Activated CD8-positive, alpha-beta memory T cell treated with anti-CD3 and anti-CD28 coated beads for 24 hours (primary cell): ENCODE data around the gene HIVEP3.

ENCODE experiments used
- DNase-seq: peaks from one replicate; pipeline ENCODE4 v3.0.0-alpha.2; 2020

Gene HIVEP3

DNA sequence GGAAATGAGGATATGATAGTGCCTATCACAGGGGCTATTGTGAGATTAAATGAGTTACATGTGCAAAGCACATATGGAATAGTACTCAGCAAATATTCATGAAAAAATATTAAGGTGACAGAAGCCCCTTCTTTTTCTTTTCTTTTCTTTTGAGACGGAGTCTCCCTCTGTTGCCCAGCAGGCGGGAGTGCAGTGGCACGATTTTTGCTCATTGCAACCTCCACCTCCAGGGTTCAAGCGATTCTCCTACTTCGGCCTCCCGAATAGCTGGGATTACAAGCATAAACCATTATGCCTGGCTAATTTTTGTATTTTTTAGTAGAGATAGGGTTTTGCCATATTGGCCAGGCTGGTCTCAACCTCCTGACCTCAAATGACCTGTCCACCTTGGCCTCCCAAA is 139.4 kb downstream of the HIVEP3 start:
- DNase-seq: no peak

DNA sequence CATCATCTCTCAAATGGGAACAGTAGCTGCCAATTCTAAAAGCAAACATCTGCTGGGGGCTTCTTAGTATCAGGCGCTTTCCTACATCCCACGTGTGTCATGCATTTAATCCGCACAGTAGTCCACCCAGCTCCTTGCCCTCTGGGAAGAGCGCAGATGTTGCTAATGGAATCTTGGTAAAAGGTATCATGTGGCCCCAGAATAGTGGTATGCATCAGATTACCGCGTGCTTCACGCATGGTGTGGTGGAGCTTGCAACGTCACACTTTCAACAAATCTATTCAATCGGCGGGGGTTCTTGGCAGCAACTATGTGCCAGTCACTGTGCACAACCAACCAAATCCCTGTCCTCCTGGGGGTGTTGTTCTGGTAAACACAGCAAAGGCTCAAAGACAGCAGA is 141.0 kb downstream of the HIVEP3 start:
- no peak for DNase-seq

DNA sequence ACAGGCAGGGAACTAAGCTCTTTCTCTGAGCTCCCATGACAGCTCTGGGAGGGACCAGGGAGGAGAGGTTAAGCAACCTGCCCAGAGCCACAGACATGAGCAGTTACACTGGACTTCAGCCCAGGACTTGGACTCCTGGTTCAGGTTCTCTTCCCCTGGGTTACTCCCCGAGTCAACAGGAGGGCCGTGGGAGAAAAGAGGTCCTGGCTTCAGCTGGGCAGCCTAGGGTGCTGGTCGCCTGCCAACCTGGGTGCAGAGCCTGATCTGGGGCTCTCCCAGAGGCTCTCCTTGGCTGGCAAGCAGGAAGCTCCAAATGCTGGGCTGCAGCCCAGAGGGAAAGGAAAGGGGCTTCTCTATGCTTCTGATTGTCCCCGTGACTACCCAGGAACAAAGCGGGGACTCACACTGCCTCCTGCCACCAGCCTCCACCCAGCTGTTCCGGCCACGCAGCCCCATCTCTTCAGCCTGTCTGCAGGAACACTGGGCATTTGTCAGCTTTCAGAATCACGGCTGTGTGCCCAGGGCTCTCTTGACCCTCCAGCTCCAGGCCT is 141.8 kb downstream of the HIVEP3 start:
- DNase-seq: no peak

DNA sequence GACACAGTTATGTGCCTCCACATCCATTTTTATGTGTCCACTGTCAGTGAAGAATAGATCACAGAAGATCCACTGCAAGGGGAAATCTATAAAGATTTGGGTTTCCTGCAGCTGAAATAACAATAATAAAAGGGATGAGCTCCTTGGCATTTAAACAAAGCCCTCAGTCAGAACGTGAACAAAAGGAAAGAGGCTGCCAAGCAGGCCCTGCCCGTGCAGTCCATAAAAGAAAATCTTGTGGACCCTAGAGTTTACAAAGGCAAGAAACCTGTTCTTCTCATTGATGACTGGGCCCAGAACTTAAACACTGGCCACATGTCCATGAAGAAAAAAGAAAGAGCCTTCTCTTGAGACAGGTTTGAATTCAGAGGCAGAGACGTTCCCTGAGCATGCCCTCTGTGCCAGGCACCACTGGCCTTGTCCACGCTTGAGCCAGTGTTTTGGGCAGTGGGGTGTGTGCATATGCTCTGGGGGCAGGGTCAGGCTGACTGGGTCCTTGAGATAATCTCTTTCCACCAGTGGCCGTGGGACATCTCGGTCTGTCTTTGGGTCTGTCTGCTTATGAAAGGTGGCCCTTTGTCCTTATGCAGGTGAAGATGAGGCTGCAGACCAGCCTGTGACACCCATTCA is 142.7 kb downstream of the HIVEP3 start:
- no peak for DNase-seq

DNA sequence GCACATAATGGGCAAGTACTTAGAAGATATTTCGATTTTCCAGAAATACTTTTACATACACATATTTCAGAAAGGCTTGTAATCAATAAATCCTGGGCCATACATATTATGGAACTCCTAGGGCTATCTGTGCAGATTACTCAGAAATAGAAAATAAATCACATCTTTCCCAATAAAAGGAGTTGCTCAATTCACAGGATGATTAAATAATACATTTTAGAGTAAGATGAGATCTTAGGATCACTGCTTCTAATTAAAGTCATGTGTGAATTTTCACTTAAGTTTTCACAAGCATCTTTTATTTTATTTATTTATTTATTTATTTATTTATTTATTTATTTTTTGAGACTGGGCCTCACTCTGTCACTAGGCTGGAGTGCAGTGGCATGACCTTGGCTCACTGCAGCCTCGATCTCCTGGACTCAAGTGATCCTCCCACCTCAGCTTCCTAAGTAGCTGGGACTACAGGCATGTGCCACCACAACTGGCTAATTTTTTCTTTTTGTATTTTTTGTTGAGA is 144.2 kb downstream of the HIVEP3 start:
- no peak for DNase-seq

DNA sequence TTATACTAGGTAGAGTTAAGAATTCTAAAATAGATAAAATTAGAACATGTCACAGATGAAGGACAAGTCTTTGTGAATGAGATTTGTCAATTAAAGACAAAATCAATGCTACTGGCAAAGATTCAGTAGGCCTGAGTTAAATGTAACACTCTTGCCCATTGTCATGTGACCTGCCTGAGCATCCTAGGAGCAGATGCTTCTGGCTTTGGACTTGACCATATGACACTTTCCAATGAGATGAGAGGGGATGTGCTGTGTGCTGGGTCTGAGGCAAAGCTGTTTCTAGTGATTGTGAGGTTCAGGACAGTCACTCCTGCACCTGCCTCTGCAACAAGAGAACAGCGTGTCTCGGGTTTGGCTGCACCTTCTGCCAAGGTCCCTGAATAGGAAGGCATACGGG is 144.9 kb downstream of the HIVEP3 start:
- no peak for DNase-seq

DNA sequence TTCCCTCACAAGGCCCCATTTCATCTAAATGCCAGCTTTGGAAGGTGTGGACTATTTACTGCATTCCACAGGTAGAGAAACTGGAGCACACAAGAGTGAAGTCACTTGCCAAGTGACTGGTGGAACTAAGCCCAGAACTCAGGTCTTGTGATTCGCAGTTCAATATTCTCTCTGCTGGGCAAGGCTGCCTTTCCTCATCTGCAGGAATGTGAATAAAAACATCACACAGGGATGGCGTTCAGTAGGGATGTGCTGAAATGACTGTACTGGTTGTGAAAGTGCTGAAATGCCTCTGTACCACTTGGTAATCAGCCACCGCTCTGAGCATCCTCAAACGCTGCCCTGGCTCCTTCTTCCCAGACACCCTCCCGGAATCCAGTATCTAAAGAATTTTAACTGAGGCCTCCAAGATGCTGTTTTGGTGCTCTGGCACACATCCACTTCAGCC is 145.6 kb downstream of the HIVEP3 start:
- DNase-seq: no peak

DNA sequence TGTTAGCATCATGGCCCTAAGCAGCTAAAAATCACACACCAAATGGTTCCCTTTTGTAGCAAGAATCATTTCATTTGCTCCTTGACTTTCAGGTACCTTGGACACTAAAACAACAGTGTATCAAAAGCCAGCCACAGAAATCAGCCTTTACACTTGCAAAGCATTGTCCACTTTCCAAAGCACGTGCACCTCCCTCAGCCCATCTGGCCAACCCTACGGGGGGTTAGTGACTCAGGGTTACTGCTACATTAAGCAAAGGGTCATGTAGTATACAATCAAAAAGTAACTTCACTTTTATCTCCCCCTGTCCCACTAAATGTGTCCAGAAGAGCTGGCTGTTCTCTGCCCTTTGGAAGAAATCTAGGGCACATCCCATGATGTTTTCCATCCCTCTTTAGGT is 149.7 kb downstream of the HIVEP3 start:
- no peak for DNase-seq

DNA sequence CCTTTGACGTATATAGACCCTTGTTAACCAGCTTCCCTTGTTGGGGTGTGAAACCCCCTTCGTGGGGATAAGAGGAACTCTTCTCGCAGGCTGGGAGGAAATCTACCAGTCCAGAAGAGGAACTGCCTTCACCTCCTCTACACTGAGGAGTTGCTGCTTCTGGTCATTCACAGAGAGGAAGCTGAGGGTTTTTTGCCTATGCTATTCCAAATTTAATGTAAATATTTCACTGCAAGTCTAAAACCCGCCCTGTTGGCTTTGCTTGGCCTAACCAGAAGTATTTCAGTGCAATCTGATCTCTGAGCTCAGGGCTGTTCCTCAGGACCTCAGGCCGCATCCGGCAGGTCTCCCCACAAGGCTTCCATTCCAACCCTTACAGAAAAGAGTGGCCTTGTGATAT is 150.1 kb downstream of the HIVEP3 start:
- DNase-seq: no peak

DNA sequence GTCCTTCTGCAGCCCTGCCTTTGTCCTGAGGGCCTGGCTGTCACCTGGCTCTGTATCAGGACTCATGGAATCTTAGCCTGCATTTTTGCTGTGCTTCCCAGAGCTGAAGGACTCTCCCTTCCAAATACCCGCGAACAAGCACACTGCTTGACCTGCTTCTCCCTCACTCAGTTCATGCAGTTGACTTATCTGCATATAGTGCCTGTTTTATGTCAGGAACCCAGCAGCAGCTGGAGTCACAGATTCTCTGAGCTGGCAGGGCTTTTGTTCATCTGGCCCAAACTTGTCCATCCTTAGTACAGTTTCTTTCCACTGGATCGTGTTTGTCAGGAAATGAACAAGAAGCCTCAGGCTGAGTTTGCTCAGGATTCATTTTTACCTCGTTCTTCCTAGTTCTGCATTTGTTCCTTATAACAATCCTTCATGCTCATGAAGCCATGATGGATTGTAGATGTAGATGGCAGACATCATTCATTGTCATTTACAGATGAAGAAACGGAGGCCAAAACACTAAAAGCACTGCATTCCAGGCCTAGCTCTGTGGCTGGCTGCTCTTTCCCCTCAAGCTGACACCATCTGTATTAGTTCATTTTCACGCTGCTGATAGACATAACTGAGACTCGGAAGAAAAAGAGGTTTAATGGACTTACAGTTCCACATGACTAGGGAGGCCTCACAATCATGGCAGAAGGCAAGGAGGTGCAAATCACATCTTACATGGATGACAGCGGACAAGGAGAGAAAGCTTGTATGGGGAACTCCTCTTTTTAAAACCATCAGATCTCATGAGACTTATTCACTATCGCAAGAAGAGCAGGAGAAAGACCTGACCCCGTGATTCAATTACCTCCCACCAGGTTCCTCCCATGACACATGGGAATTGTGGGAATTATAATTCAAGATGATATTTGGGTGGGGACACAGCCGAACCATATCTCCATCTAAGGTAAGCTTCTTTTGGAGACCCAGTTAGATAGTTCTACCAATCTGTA is 150.9 kb downstream of the HIVEP3 start:
- no peak for DNase-seq

DNA sequence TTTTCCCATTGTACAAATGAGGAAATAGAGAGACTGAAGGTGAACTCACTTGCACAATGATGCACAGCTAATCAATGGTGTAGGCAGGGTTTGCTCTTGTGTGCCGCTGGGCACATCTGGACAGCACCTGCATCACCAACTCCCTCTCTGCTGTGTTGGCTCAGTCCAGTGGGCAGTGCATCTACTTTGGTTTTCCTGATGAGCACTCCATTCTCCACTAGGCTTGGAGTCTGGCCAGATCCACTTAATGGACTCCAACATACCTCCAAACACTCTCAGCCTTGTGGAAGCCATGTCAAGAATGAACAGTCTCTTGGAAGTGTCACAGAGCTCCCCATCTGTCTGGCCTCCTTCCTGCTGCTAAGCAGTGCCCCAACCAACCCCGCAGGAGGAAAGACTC is 152.2 kb downstream of the HIVEP3 start:
- no peak for DNase-seq

DNA sequence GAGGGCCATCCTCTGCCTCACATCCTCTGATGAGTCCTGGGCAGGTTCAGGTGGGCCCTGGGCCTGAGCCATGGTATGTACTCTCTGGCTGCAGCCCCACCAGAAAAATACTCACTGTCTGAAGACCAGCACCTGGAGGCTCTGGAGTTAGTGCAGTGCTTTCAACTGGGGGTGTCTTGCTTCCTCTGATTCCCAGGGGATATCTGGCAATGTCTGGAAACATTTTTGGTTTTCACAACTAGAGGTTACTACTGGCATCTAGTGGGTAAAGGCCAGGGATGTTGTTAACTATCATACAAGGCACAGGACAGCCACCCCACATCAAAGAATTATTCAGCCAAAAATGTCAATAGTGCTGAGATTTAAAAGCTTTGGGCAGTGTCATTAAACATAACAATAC is 152.7 kb downstream of the HIVEP3 start:
- DNase-seq: no peak

DNA sequence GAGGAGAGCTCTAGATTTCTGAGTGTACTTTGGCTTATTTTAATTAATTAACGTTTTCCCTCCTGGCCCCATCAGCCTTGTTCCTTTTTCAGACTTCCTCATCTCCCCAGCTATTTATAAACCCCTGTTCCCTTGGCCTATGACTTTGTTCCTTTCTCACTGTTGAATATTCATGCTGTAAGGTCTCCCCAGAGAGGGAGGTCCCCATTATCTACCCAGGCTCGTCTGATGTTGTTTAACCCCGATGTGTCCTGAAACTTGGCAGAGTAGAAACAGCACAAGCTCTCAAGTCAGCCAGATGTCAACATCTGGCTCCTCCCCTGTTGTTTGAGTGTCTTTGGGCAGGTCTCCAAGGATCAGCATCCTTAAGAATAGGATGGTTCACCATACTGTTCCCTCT is 153.6 kb downstream of the HIVEP3 start:
- no peak for DNase-seq

DNA sequence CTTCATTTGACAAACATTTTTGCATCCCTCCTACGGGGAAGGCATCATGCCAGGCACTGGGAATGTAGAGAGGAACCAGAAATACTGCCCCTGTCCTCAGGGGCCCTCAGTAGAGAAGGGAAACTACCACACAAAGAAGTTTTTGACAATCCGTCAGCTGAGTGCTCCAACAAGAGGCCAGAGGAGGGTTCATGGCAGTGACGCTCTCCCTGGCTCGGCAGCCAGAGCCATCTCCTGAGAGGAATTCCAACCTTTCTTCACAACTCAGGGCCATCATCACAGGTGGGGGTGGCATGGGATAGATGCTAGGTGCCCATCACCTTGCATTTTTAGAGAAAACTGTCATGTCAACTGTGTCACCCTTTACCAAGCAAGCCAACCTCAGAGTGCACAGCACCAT is 154.1 kb downstream of the HIVEP3 start:
- no peak for DNase-seq

DNA sequence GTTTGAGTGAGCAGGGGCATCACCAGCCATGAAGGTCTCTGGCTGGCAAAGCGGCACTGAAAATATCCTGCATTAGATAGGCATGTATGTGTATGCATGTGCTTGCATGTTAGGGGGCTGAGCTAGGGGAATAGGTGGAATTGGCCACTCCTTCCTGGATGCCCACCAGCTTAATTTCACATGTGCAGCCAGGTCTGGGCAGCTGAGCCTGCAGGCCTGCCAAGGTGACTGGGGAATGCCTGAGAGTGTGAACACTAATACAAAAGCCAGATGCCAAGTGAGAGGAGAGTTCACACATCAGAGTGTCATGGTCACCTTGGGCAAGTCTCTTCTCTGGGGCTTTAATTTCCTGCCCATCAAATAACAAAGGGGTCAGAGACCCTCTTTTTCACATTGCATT is 155.9 kb downstream of the HIVEP3 start:
- no peak for DNase-seq

DNA sequence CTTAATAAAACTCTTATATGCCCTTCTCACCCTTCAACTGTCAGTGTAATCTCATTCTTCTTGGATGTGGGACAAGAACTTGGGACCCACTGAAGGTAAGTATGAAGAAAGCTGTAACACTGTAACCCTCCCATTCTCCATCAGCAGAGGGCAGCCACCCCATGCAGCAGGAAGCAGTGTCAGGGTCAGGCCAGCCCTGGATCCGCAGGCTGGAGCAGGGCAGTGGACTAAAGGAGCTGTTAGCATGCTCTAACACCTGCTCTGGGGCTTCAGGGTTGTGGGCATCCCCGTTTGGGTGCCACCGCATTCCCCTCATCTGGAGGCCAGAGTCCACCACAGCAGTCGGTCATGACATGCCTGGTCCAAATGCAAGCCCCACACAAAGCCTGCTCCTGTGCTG is 156.5 kb downstream of the HIVEP3 start:
- no peak for DNase-seq

DNA sequence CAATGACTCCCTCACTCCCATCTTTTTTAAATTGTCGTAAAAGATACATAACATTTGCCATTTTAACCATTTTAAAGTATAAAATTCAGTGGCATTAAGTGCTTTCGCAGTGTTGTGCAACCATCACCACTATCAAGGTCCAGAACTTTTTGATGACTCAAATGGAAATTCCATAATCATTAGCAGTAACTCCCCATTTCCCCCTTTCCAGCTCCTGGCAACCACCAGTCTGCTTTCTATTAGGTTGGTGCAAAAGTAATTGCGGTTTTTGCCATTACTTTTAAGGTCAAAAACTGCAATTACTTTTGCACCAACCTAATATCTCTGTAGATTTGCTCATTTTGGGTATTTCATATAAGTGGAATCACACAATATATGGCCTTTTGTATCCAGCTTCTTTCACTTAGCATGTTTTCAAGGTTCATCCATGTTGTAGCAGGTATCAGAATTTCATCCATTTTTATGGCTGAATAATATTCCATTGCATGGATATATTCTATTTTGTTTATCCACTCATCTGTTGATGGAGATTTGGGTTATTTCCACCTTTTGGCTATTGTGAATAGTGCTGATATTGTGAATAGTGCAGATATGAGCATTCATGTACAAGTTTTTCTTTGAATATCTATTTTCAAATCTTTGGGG is 159.7 kb downstream of the HIVEP3 start:
- DNase-seq: no peak

DNA sequence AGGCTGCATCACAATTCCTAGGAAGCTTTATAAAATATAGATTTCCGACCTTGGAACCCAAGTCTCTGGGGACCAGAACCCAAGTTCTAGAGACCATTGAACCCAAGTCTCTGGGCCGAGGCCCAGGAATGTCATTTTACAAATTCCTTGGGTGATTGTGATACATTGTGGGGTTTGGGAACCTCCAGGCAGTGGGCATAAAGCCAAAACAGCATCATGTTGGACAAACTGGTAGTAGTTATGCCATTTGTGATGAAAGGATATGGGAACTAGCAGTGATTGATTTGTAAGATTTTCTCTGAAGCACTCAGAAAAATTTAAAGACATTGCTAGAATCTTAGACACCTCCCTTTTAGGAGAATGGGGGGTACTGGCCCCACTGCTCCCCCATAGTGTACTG is 160.2 kb downstream of the HIVEP3 start:
- no peak for DNase-seq

DNA sequence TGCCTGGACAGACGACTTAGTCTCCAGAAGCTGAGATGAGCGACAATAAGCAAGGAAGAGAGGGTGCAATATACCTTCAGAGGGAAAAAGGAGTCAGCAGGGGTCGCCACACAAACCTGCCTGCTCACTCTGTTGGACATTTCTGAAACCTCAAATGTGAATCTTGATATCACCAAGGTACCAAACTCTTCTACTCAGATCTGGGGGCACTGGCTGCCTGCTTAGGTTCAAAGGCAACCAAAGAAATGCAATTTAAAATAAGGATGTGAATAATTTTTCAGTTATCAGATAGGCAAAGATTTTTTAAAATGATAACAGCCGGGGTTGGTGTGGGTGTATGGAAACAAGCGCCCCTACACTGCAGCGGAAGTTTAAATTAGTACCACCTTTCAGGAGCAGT is 164.2 kb downstream of the HIVEP3 start:
- DNase-seq: no peak

DNA sequence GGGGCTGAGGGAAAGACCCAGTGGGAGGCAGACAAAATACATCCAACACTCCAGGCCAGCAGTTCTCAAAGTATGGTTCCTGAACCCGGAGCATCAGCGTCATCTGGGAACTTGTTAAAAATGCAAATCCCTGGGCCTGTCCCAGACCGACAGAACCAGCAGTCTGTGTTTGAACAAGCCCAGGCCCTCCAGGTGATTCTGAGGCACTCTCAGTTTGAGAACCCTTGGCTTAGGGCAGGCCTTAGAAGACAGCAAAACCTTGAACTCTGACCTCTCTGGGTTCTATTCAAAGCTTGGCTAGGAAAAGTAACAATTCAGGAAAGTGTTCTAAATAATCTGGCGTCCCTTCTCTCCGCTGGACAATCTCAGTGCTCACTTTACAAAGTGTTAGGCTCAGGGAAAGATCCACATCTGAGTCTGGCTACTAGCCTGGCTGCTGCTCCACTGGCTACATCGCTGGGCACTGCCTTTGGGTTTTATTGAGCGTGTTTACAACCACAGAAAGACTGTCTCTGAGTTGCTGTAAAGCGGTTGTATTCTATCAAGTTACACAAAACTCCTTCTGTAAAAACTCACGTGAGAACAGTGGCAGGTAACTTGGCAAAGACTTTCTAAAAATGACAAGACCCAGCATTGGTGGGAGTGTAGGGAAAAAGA is 166.1 kb downstream of the HIVEP3 start:
- DNase-seq: no peak

DNA sequence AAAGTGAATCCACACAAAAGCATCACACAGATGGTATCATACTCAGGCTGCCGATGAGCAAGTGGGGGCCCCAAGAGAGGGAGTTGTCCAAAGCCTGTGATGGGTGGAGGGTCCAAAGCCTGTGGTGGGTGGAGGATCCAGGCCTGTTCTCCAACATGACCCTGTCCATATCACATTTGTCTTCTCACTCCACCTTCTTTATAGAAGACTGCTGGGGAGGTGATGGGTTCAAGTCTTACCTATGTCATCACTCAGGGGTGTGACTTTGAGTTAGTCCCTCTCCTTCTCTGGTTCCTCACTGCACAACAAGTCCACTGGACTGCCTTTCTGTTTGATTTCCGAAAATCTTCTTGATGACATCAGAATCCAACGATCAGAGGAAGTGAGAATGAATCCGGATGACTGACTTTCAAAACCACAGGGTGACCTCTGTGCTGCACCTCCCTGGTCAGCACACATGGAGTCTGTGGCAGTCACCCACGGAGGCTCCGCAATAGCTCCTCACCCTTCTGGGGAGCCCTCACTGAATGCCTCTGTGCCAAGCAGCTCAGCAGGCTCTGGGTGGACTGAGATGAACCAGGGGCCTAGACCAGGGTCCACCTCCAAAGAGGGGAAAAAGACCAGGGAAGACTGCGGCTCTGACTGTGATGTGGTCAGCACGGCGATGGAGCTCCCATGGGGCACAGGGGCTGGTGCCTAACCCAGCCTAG is 166.8 kb downstream of the HIVEP3 start:
- DNase-seq: no peak
